Astrocyte of the spinal cord (primary cell): Measurements from ENCODE around the gene NEXN.

Experiments
- DNase-seq: peaks from one replicate; pipeline ENCODE4 v3.0.0; 2011; ENCODE audit warnings: low read depth, low spot score
- H3K4me3 ChIP-seq: 2 replicates; pipeline ENCODE4 v1.5.1; 2011; ENCODE audit warnings: low read depth, mild to moderate bottlenecking, low read length, moderate library complexity
- in situ Hi-C: cut with HindIII; loops from 2 replicates; pipeline ENCODE4 v1.10.0; 2017; ENCODE audit warnings: low sequenced_read_pairs
- TF ChIP-seq, protein P1 (sequence below): IDR thresholded peaks from 2 replicates; pipeline ENCODE4 v1.5.1; 2012; ENCODE audit warnings: low read depth, mild to moderate bottlenecking, low read length, inconsistent platforms

Gene NEXN

GRCh38 chr1:77857552-77857951, 30.9 kb upstream of the NEXN start:
- TF ChIP-seq, protein P1, sequence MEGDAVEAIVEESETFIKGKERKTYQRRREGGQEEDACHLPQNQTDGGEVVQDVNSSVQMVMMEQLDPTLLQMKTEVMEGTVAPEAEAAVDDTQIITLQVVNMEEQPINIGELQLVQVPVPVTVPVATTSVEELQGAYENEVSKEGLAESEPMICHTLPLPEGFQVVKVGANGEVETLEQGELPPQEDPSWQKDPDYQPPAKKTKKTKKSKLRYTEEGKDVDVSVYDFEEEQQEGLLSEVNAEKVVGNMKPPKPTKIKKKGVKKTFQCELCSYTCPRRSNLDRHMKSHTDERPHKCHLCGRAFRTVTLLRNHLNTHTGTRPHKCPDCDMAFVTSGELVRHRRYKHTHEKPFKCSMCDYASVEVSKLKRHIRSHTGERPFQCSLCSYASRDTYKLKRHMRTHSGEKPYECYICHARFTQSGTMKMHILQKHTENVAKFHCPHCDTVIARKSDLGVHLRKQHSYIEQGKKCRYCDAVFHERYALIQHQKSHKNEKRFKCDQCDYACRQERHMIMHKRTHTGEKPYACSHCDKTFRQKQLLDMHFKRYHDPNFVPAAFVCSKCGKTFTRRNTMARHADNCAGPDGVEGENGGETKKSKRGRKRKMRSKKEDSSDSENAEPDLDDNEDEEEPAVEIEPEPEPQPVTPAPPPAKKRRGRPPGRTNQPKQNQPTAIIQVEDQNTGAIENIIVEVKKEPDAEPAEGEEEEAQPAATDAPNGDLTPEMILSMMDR, result no peak
- peak; percentile 39 for DNase-seq

DNA sequence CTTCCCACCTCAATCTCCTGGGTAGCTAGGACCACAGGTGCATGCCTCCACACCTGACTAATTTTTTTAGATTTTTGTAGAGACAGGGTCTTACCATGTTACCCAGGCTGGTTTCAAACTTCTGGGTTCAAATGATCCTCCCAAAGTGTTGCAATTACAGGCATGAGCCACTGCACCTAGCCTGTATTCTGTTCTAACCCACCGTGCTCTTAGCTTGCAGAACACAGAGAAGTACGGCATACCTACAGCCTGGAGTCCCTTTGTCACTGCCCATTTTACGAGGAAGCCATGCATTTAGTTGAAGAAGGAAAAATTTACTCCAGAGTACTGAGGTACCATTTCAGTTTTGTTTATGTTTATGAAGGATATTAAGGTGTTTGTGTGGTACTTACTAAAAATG, 29.7 kb upstream of the NEXN start:
- DNase-seq, result no peak
- in situ Hi-C loops, result no loop called here
- H3K4me3 ChIP-seq, result no peak overlapping the region
- TF ChIP-seq, protein P1, result no peak

More at GRCh38 chr1:77857552-77857951, 30.9 kb upstream of the NEXN start:
- no peak overlapping the region for H3K4me3 ChIP-seq
- in situ Hi-C loops, result no loop called here

DNA sequence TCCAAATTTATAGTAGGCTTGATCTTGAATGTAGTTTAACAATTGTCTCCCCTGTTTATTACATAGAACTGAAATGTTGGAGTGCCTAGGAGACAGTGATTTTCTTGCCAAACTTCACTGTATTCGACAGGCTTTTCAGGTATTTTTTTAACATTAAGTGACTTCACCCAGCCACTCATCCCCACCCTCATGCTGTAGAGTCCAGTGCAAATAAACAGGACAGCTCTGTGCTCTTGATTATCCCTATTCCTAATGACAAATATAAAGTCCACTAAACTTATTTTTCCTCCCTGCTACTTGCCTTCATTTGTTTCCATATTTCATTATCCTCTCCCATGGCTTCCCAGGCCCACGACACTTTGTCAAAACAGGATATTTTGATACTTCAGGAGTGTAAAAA, 29.2 kb upstream of the NEXN start:
- DNase-seq, result no peak
- in situ Hi-C loops, result no loop called here
- TF ChIP-seq, protein P1, result no peak
- no peak overlapping the region for H3K4me3 ChIP-seq

GRCh38 chr1:77866296-77866695, 22.1 kb upstream of the NEXN start:
- TF ChIP-seq, protein P1, result no peak
- no peak overlapping the region for H3K4me3 ChIP-seq
- in situ Hi-C loops, result no loop called here
- DNase-seq, result no peak

- H3K4me3 ChIP-seq, result no peak overlapping the region
- no peak for DNase-seq
- TF ChIP-seq, protein P1, result no peak
- in situ Hi-C loops, result no loop called here
Observed at GRCh38 chr1:77872645-77873044, 15.8 kb upstream of the NEXN start.

GRCh38 chr1:77873461-77873860, 15.0 kb upstream of the NEXN start:
- H3K4me3 ChIP-seq, result no peak overlapping the region
- no peak for DNase-seq
- in situ Hi-C loops, result no loop called here
- TF ChIP-seq, protein P1, result no peak
